IPS DF 4.7 (cell line): ENCODE results near the gene ZNF346.
"Not testable (repeated sequence)": the region's sequence is repeated elsewhere in the genome, so short reads cannot be mapped to it uniquely, and the experiment has no call there.

Experiments
- DNase-seq: peaks from one replicate; pipeline ENCODE4 v3.0.0-alpha.2; 2013; ENCODE audit warnings: low spot score; ENCODE audit errors: extremely low read depth

The ZNF346 gene

DNA sequence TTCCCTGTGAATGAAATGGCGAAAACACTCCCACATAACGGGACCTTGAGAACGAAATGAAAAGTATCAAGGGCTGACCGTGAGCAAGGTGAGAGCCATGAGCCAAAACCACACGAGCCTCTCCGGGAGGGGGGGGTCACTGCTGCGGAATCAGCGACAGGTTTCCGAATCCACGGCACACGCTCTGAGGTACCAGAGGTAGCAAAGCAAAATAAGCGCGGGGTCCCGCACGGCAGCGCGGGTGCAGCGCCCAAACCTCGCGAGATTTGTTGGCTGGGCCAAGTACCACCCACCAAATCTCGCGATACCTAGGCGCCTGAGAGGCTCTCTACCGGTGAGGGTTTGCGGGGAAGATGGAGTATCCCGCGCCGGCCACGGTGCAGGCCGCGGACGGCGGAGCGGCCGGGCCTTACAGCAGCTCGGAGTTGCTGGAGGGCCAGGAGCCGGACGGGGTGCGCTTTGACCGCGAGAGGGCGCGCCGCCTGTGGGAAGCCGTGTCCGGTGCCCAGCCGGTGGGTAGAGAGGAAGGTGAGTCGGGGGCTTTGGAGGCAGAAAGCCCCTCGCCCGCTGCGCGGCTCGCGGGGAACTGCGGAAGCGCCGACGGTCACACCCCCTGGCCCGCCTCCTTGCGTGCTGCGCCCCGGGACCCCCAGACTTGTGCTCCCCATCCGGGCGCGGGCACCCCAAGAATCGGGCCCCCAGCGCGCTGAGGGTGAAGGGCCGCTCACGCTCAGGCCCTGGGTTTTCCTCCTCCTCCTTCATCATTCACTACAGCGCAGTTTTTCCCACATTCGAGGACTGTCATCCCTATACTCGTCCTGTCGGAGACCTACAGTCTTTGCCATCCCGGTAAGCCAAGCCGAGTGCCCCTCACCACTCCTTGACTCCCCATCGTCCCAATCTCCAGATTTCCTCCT lies at the start of gene ZNF346:
TSS of gene ZNF346 (plus strand) at position 311 of the 917 bp plus-strand sequence. CDS start at position 354, 43 bp downstream.
- peak; percentile 60 for DNase-seq

DNA sequence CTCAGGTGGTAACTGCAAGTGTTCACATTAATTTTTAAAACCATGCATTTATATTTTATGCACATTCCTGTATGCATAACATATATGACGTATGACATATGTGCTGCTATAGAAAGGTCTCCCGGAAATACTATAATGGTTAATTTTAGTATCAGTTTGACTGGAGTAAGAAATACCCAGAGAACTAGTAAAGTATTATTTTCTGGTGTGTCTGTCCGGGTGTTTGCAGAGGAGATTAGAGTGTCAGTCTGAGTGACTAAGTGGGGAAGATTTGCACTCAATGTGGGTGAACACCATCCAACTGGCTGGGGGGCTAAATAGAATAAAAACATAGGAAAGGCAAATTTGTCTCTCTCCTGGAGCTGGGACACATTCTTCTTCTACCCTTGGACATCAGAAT lies 42.8 kb upstream of the ZNF346 start:
- no peak for DNase-seq

GRCh38 chr5:176980818-176981217 lies 41.7 kb upstream of the ZNF346 start:
- no peak for DNase-seq

GRCh38 chr5:176983112-176983511 lies 39.4 kb upstream of the ZNF346 start:
- DNase-seq: not testable (repeated sequence)

GRCh38 chr5:176983593-176983992 lies 38.9 kb upstream of the ZNF346 start:
- not testable (repeated sequence) for DNase-seq

DNA sequence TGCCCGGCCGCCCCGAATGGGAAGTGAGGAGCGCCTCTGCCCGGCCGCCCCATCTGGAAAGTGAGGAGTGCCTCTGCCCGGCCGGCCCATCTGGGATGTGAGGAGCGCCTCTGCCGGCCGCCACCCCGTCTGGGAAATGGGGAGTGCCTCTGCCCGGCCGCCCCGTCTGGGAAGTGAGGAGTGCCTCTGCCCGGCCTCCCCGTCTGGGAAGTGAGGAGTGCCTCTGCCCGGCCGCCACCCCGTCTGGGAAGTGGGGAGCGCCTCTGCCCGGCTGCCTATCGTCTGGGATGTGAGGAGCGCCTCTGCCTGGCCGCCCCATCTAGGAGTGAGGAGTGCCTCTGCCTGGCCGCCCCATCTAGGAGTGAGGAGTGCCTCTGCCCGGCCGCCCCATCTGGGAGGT lies 38.3 kb upstream of the ZNF346 start:
- not testable (repeated sequence) for DNase-seq

- DNase-seq: no peak
Observed at GRCh38 chr5:176985516-176985915, 37.0 kb upstream of the ZNF346 start.

DNA sequence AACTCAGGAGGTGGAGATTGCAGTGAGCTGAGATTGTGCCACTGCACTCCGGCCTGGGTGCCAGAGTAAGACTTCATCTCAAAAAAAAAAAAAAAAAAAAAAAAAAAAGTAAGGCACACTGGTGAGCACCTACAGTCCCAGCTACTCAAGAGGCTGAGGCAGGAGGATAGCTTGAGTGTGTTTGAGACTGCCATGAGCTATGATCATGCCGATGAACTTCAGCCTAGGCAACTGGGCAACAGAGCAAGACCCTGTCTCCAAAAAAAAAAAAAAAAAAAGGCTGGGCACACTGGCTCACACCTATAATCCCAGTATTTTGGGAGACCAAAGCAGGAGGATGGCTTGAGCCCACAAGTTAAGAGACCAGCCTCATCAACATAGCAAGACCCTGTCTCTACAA lies 36.2 kb upstream of the ZNF346 start:
- no peak for DNase-seq

DNA sequence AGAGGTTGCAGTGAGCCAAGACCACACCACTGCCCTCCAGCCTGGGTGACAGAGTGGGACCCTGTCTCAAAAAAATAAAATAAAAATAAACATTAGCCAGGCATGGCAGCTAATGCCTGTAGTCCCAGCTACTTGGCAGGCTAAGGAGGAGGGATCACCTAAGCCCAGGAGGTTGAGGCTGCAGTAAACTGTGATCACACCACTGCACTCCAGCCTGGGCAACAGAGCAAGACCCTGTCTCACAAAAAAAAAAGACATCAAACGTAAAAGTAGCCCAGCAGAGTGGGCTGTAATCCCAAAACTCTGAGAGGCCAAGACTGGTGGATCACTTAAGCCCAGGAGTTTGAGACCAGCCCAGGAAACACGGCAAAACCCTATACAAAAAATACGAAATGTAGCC lies 34.9 kb upstream of the ZNF346 start:
- no peak for DNase-seq

GRCh38 chr5:176993081-176993480 lies 29.4 kb upstream of the ZNF346 start:
- DNase-seq: not testable (repeated sequence)

- no peak for DNase-seq
Observed at GRCh38 chr5:176994460-176995121, 27.9 kb upstream of the ZNF346 start.

DNA sequence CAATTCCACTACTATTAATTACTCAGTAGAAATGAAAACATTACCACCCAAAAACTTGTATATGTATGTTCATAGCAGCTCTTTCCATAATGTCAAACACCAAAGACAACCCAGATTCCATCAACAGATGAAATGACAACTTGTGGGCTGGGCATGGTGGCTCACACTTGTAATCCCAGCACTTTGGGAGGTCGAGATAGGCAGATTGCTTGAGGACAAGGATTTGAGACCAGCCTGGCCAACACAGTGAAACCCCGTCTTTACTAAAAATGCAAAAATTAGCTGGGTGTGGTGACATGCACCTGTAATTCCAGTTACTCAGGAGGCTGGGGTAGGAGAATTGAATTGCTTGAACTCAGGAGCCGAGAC lies 27.4 kb upstream of the ZNF346 start:
- no peak for DNase-seq

- no peak for DNase-seq
Observed at GRCh38 chr5:176995896-176996767, 26.4 kb upstream of the ZNF346 start.

- no peak for DNase-seq
Observed at GRCh38 chr5:176996780-176997179, 25.7 kb upstream of the ZNF346 start.

- no peak for DNase-seq
Observed at GRCh38 chr5:176998828-176999227, 23.7 kb upstream of the ZNF346 start.

DNA sequence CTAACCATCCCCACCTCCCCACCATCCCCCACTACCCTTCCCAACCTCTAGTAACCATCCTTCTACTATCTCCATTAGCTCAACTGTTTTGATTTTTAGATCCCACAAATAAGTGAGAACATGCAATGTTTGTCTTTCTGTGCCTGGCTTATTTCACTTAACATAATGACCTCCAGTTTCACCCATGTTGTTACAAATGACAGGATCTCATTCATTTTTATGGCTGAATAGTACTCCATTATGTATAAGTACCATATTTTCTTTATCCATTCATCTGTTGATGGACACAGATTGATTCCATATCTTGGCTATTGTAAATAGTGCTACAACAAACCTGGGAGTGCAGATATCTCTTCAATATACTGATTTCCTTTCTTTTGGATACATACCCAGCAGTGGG lies 23.0 kb upstream of the ZNF346 start:
- not testable (repeated sequence) for DNase-seq

GRCh38 chr5:177003649-177004048 lies 18.8 kb upstream of the ZNF346 start:
- no peak for DNase-seq

- no peak for DNase-seq
Observed at GRCh38 chr5:177004961-177005360, 17.5 kb upstream of the ZNF346 start.

DNA sequence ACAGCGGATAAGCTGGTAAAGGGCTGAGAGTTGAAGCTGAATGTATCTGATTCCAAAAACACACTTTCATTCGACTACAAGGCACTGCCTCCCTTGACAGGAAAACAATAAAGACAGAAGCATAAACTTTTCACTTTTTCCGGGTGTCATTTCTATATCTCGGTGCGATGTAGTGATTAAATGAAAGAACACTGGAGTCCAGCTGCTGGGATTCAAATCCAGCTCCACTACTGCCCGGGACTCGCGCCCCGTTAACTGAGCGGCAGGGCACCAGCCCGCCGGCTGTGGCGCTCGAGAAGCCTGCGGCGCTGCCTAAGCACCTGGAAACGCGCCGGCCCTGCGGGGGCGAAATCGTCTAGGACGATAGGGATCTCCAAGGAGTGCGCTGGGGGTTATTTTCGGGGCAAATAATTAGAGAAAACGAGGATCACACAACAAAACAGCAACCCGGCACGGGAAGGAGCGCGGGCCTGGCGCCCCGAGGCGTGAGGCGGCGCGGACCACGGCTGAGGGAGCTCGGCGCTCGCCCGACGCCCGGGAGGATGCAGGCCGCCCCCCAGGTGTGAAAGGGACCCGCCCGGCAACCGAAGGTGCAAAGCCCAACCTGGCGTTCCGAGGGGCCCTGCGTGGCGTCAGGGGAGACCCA lies 16.8 kb upstream of the ZNF346 start:
- no peak for DNase-seq

DNA sequence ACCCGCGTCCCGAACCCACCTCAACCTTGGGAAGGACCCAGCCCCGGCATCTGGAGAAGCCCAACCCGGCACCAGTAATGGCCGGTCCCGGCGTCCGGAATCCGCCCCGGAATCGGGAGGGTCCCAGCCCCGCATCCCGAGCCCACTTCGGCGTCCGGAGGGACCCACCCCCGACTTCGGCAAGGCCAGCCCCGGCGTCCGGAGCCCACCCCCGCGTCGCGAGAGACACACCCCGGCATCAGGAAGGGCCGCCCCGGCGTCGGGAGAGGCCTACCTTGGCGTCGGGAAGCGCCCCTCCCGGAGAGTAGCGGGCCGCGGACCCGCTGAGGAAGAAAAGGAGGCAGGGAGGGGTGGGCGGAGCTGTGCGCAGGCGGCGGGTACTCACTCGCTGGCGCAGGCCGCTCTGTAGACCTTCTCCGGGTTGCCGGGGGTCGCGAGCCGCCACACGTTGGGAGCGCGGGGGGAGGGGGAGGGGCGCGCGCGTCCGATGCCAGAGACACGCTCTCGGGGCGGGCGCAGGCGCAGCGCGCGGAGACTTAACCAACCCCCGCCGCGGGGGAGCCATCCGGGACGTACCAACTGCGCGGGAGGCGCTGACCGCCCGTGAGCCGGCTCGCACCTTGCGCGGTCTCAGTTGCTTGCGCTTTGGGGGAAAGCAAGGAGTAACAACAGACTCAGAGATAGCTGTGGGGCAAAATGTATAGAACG lies 16.1 kb upstream of the ZNF346 start, which contains the start of gene UIMC1:
TSS of gene UIMC1 (minus strand) at position 515 of the 708 bp plus-strand sequence. CDS start 24,164 bp downstream, outside the sequence.
- DNase-seq: peak; percentile 51
